HCT116 (cell line): Measurements from ENCODE around the gene FSD1. TPM values are rescaled to one million over a fixed set of nuclear protein-coding genes. Genes with fewer than 3 reads are reported as not detected.

ENCODE experiments used
- ATAC-seq: fragments of 200-7000 bp; cut with Tn5 transposase; 2 replicates; pipeline ENCODE4 v1.9.1; 2020; ENCODE audit warnings: mild to moderate bottlenecking, moderate library complexity
- BruUV-seq: library from RNA; stranded (reverse); fragments of 400-500 nt; replicated peaks from 2 replicates; lab custom pipeline; 2021; lab: Mats Ljungman, UMichigan
- CTCF ChIA-PET: fragments of 300-600 bp; sonication (Branson Sonifier 250); formaldehyde crosslinking; loops from one replicate; lab custom pipeline; 2021; ENCODE audit warnings: antibody characterized with exemption; lab: Charles Lee
- POLR2A ChIA-PET: fragments of 300-600, 350-600 bp; sonication (Branson Sonifier 250); formaldehyde crosslinking; loops from one replicate; lab custom pipeline; 2021; ENCODE audit warnings: antibody characterized with exemption; lab: Charles Lee
- RAD21 ChIA-PET, 2 experiments: fragments of 300-600 bp; sonication (Branson Sonifier 250); formaldehyde crosslinking; loops; one replicate each; lab custom pipeline; 2023; ENCODE audit warnings: low total read pairs in 2 of 2; ENCODE audit not compliant: uncharacterized antibody in 2 of 2, unreplicated experiment in 2 of 2, low non-redundant PET in 1 of 2; lab: Charles Lee
- DNase-seq: peaks from one replicate; pipeline ENCODE4 v3.0.0-alpha.2; 2010; ENCODE audit warnings: low read depth, low spot score
- H2AFZ ChIP-seq: fragments of 200-600 bp; shearing (Covaris generic), sonication (generic); 2 replicates; pipeline ENCODE4 v1.6.1; 2017; ENCODE audit warnings: low read depth, mixed run types, mixed read lengths, antibody characterized with exemption, low read length; ENCODE audit not compliant: poor library complexity, severe bottlenecking
- H3K27ac ChIP-seq: 2 replicates; pipeline ENCODE4 v1.5.1; 2012; ENCODE audit warnings: low read depth, low read length
- H3K27me3 ChIP-seq: fragments of 200-600 bp; sonication (generic); 2 replicates; pipeline ENCODE4 v1.6.1; 2016; ENCODE audit warnings: mixed run types, low read length, mixed read lengths; ENCODE audit not compliant: insufficient read depth
- H3K36me3 ChIP-seq, 2 experiments: fragments of 200-500 bp in 1 of 2; fragments of 200-600 bp in 1 of 2; sonication (Bioruptor generic) in 1 of 2; sonication (generic) in 1 of 2; 2 replicates each; pipeline versions ENCODE4 v1.5.1 to v1.6.1; 2014 to 2016; ENCODE audit warnings: low read length in 2 of 2, inconsistent platforms in 1 of 2, mixed read lengths in 1 of 2, mixed run types in 1 of 2; ENCODE audit not compliant: insufficient read depth in 2 of 2, control insufficient read depth in 1 of 2
- H3K4me1 ChIP-seq, 2 experiments: fragments of 200-600 bp in 1 of 2; sonication (generic) in 1 of 2; 2 replicates each; pipeline versions ENCODE4 v1.5.1 to v1.6.1; 2012 to 2017; ENCODE audit warnings: low read length in 2 of 2, inconsistent platforms in 1 of 2, mild to moderate bottlenecking in 1 of 2, mixed read lengths in 1 of 2, mixed run types in 1 of 2, moderate library complexity in 1 of 2; ENCODE audit not compliant: insufficient read depth in 2 of 2, control insufficient read depth in 1 of 2
- H3K4me2 ChIP-seq: fragments of 200-600 bp; sonication (generic); 2 replicates; pipeline ENCODE4 v1.6.1; 2017; ENCODE audit warnings: mixed run types, low read length, mixed read lengths
- H3K4me3 ChIP-seq, 2 experiments: fragments of 200-600 bp in 1 of 2; sonication (generic) in 1 of 2; replicated peaks in 1 of 2; 2 replicates each; pipeline ENCODE4 v1.5.1; 2011 to 2016; ENCODE audit warnings: low read length in 2 of 2, control low read depth in 1 of 2, low read depth in 1 of 2, mild to moderate bottlenecking in 1 of 2, mixed read lengths in 1 of 2, mixed run types in 1 of 2
- H3K79me2 ChIP-seq: fragments of 200-600 bp; sonication (generic); 2 replicates; pipeline ENCODE4 v1.6.1; 2017; ENCODE audit warnings: mild to moderate bottlenecking, mixed run types, low read length, moderate library complexity, mixed read lengths; ENCODE audit not compliant: insufficient read depth
- H3K9ac ChIP-seq: fragments of 200-600 bp; sonication (generic); 2 replicates; pipeline ENCODE4 v1.6.1; 2016; ENCODE audit warnings: low read length, mixed read lengths
- H3K9me2 ChIP-seq: fragments of 200-600 bp; sonication (generic), shearing (Covaris generic); 2 replicates; pipeline ENCODE4 v1.6.1; 2017; ENCODE audit warnings: mixed run types, mild to moderate bottlenecking, moderate library complexity; ENCODE audit not compliant: insufficient read depth
- H3K9me3 ChIP-seq, 2 experiments: fragments of 200-500 bp in 1 of 2; fragments of 200-600 bp in 1 of 2; sonication (Bioruptor generic) in 1 of 2; sonication (generic) in 1 of 2; 2 replicates each; pipeline ENCODE4 v1.6.1; 2014 to 2017; ENCODE audit warnings: low read length in 2 of 2, mixed read lengths in 2 of 2, inconsistent platforms in 1 of 2, low read depth in 1 of 2, mild to moderate bottlenecking in 1 of 2, mixed run types in 1 of 2, moderate library complexity in 1 of 2; ENCODE audit not compliant: control insufficient read depth in 1 of 2, insufficient read depth in 1 of 2
- H4K20me1 ChIP-seq: fragments of 200-600 bp; sonication (generic), shearing (Covaris generic); 2 replicates; pipeline ENCODE4 v1.6.1; 2017; ENCODE audit warnings: mixed run types, mild to moderate bottlenecking, moderate library complexity; ENCODE audit not compliant: insufficient read depth
- EZH2 ChIP-seq: fragments of 200-600 bp; sonication (generic); IDR thresholded peaks from 2 replicates; pipeline ENCODE4 v1.6.1; 2017; ENCODE audit warnings: antibody characterized with exemption, mixed run types
- FOSL1 ChIP-seq: IDR thresholded peaks from 2 replicates; pipeline ENCODE4 v1.6.1; 2012; ENCODE audit warnings: low read depth
- JUND ChIP-seq: IDR thresholded peaks from 2 replicates; pipeline ENCODE4 v1.6.1; 2012
- RAD21 ChIP-seq: IDR thresholded peaks from 2 replicates; pipeline ENCODE4 v1.6.1; 2012; ENCODE audit warnings: low read depth, mild to moderate bottlenecking
- SIN3A ChIP-seq: IDR thresholded peaks from 2 replicates; pipeline ENCODE4 v1.6.1; 2012; ENCODE audit warnings: low read depth
- SRF ChIP-seq: IDR thresholded peaks from 2 replicates; pipeline ENCODE4 v1.6.1; 2012; ENCODE audit warnings: low read depth
- YY1 ChIP-seq: IDR thresholded peaks from 2 replicates; pipeline ENCODE4 v1.6.1; 2011; ENCODE audit warnings: low read length, low read depth, moderate library complexity, mild to moderate bottlenecking; ENCODE audit not compliant: insufficient replicate concordance; ENCODE audit errors: extremely low read depth
- ZNF274 ChIP-seq: fragments of 200-500 bp; sonication (Bioruptor generic); IDR thresholded peaks from 2 replicates; pipeline ENCODE4 v1.6.1; 2014; ENCODE audit warnings: mild to moderate bottlenecking, low read depth, low read length, inconsistent platforms
- intact Hi-C: fragments of 100-400 bp; cut with micrococcal nuclease; formaldehyde crosslinking; loops from 2 replicates; pipeline ENCODE4 v1.10.0; 2022
- total RNA-seq: library from RNA; stranded (reverse); gene quantifications from one replicate; pipeline ENCODE4 v1.2.1, GENCODE V29; 2021; ENCODE audit not compliant: unreplicated experiment
- TF ChIP-seq, protein P1 (sequence below): IDR thresholded peaks from 2 replicates; pipeline ENCODE4 v1.6.1; 2012
- TF ChIP-seq, protein P2 (sequence below), 3 experiments: fragments of 200-600 bp in 1 of 3; sonication (generic) in 1 of 3; IDR thresholded peaks in 2 of 3; conservative IDR thresholded peaks in 1 of 3; 2 replicates each; pipeline ENCODE4 v1.5.1; 2012 to 2017; ENCODE audit warnings: low read depth in 2 of 3, low read length in 2 of 3, antibody characterized with exemption in 1 of 3, borderline replicate concordance in 1 of 3, control low read depth in 1 of 3, mild to moderate bottlenecking in 1 of 3, mixed read lengths in 1 of 3, mixed run types in 1 of 3, moderate library complexity in 1 of 3; ENCODE audit not compliant: insufficient read depth in 1 of 3
- TF ChIP-seq, protein P3 (sequence below): IDR thresholded peaks from 2 replicates; pipeline ENCODE4 v1.6.1; 2012

FSD1 gene
- total RNA-seq, 1 experiment from 2014 or later: 20.1 TPM

DNA sequence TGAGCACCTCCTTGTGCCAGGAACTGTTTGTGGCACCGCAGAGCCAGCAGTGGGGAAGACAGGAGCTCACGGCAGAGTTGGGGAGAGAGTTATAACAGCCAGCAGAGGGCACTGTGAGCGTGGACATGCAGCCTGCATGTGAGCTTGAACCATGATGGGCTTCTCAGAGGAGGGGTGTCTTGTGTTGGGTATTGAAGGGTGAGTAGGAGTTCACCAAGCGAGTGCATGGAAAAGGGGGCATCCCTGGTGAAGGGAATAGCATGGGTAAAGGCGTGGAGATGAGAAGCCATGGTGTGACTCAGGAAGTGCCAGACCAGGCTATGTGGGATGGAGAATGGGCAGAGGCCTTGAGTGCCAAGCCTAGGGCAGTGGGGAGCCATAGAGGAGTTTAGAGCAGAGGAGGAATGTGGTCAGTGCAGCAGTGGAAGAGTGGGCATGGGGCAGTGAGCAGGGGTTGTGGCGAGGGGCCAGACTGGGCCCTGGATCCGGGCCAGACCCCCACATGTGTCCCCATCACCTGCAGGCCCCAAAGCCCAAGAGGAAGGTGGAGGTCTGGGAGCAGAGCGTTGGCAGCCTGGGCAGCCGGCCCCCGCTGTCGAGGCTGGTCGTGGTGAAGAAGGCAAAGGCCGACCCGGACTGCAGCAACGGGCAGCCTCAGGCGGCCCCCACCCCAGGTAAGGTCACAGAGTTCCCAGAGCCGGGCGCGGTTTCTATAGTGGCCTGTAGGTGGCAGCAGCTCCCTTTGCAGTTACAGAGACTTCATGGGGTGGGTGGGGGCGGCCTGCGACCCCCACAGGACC, 37.1 kb upstream of the FSD1 start:
- H3K4me2 ChIP-seq: no peak overlapping the region
- RAD21 ChIA-PET: interaction anchor here (0.6 to 2.2 kb wide), 9 partner anchors 20 to 258 kb away, joined by 3 to 17 read pairs (median 4); partner anchors contain the start of genes MPND (in 1 of the 2) and YJU2 (in 1 of the 2)
- H3K4me1 ChIP-seq: peaks cover 0 to 7% of the 10 kb centered on the region in 2 experiments; a peak in 1 of 4 replicates
- no peaks in the 10 kb centered on the region for H3K27me3 ChIP-seq
- no peak overlapping the region for H2AFZ ChIP-seq
- no peaks in the 10 kb centered on the region for H3K9me3 ChIP-seq
- no peak overlapping the region for H3K27ac ChIP-seq
- intact Hi-C loops: loop anchor here (1.0 to 10.0 kb wide), 3 partner anchors 85 to 258 kb away; partner anchors contain the start of gene SH3GL1
- H3K9ac ChIP-seq: no peak overlapping the region
- no peaks in the 10 kb centered on the region for H4K20me1 ChIP-seq
- POLR2A ChIA-PET: interaction anchor here (1.6 kb wide), 1 partner anchor 76 kb away, joined by 10 read pairs; the partner anchor contains the start of gene MPND
- CTCF ChIA-PET: interaction anchor here (0.5 to 2.9 kb wide), 38 partner anchors 8 to 524 kb away, joined by 3 to 52 read pairs (median 5); partner anchors contain the start of genes CHAF1A, MPND, PLIN5 and SH3GL1
- TF ChIP-seq YY1 (no peak), EZH2 (no peak), ZNF274 (no peak), JUND (no peak), SRF (no peak), FOSL1 (no peak), SIN3A (no peak), RAD21 (peak; percentile 90)
- TF ChIP-seq, protein P1, sequence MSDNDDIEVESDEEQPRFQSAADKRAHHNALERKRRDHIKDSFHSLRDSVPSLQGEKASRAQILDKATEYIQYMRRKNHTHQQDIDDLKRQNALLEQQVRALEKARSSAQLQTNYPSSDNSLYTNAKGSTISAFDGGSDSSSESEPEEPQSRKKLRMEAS: no peak
- TF ChIP-seq, protein P2, sequence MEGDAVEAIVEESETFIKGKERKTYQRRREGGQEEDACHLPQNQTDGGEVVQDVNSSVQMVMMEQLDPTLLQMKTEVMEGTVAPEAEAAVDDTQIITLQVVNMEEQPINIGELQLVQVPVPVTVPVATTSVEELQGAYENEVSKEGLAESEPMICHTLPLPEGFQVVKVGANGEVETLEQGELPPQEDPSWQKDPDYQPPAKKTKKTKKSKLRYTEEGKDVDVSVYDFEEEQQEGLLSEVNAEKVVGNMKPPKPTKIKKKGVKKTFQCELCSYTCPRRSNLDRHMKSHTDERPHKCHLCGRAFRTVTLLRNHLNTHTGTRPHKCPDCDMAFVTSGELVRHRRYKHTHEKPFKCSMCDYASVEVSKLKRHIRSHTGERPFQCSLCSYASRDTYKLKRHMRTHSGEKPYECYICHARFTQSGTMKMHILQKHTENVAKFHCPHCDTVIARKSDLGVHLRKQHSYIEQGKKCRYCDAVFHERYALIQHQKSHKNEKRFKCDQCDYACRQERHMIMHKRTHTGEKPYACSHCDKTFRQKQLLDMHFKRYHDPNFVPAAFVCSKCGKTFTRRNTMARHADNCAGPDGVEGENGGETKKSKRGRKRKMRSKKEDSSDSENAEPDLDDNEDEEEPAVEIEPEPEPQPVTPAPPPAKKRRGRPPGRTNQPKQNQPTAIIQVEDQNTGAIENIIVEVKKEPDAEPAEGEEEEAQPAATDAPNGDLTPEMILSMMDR (IDR thresholded peaks at IDR 0.05 in 2 of 3, conservative IDR thresholded peaks at IDR 0.05 in 1 of 3; ENCODE audit: borderline replicate concordance in 1 of 3, insufficient read depth in 1 of 3, low read depth in 2 of 3, low read length in 2 of 3): peak; percentile 82 to 95 (median 88)
- TF ChIP-seq, protein P3, sequence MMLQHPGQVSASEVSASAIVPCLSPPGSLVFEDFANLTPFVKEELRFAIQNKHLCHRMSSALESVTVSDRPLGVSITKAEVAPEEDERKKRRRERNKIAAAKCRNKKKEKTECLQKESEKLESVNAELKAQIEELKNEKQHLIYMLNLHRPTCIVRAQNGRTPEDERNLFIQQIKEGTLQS: no peak
- TF ChIP-seq, all 23 proteins: peak for 2
- no peak overlapping the region for H3K4me3 ChIP-seq
- no TSS peak for BruUV-seq
- peaks cover 2 to 18% of the 10 kb centered on the region in 2 experiments; a peak in 3 of 4 replicates for H3K36me3 ChIP-seq
- H3K79me2 ChIP-seq: no peaks in the 10 kb centered on the region
- DNase-seq (peak; percentile 75), ATAC-seq (peak; percentile 92)
- no peaks in the 10 kb centered on the region for H3K9me2 ChIP-seq
